ENCODE measurements around the gene LYAR.

LYAR gene

DNA sequence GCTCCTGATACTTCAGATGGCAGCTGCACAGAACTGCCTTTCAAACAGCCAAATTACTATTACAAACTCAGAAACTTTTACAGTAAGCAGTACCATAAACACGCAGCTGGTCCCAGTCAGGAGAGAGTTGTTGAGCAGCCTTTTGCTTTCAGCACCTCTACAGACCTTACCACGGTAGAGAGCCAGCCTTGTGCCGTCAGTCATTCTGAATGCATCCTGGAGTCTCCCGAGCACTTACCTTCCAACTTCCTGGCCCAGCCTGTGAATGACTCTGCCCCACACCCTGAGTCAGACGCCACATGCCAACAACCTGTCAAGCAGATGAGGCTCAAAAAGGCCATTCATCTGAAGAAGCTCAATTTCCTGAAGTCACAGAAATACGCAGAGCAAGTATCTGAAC lies 12.5 kb upstream of the LYAR start:
- no peak for TF ChIP-seq CTCF (conservative IDR thresholded peaks at IDR 0.05; ENCODE audit: low read depth)
- ChIA-PET CTCF (no interaction called here), POLR2A (ENCODE audit: low non-redundant PET) (no interaction called here)
- H3K27ac ChIP-seq, result no peak overlapping the region
- DNase-seq (ENCODE audit: low spot score), result no peak

GRCh38 chr4:4302001-4302400 lies 12.0 kb upstream of the LYAR start:
- no peak for TF ChIP-seq CTCF (conservative IDR thresholded peaks at IDR 0.05; ENCODE audit: low read depth)
- DNase-seq (ENCODE audit: low spot score), result no peak
- H3K27ac ChIP-seq, result no peak overlapping the region
- ChIA-PET CTCF (no interaction called here), POLR2A (ENCODE audit: low non-redundant PET) (no interaction called here)

DNA sequence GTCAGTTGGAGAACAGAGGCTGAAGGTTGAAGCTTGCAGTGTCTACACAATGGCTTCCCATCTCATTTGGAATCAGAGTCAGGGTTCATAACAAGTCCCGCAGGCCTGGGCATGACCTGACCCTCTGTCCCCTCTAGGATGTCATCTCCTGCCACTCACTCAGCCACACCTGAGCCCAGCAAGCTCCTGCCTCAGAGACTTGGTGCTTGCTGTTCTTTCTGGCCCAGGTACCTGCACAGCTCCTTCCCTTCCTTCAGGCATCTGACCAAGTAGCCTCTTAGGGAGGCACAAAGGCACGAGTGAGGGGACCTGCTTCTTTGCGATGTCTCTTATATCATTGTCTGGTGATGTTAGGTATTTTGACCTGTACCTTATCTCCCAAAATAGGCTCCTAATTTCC lies 9.1 kb upstream of the LYAR start:
- CTCF ChIA-PET, result no interaction called here
- POLR2A ChIA-PET (ENCODE audit: low non-redundant PET), result no interaction called here

GRCh38 chr4:4296283-4296846 lies 6.4 kb upstream of the LYAR start:
- POLR2A ChIA-PET (ENCODE audit: low non-redundant PET), result no interaction called here
- no peak overlapping the region for H3K27ac ChIP-seq
- no peak for TF ChIP-seq CTCF (conservative IDR thresholded peaks at IDR 0.05; ENCODE audit: low read depth)
- no peak for DNase-seq (ENCODE audit: low spot score)
- CTCF ChIA-PET, result no interaction called here

More for the DNA sequence above, 9.1 kb upstream of the LYAR start:
- no peak overlapping the region for H3K27ac ChIP-seq
- no peak for DNase-seq (ENCODE audit: low spot score)
- TF ChIP-seq CTCF (conservative IDR thresholded peaks at IDR 0.05; ENCODE audit: low read depth), result no peak

DNA sequence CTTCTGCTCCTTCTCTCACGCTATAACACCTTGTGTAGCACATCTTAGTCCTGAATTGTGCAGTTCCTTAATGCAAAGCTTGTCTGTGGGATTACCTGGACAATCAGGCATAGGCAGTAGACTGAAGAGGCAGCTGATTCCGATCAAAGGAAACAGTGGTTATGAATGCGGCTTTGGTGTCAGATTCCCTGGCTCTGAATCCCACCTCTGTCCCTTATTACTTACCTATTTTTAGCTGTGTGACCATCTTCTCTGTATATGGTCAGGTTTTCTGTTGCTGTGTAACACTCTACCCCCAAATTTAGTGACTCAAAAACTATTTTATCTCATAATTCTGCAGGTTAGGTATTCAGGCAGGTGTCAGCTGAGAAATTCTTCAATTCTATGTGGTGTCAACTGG lies 3.3 kb upstream of the LYAR start:
- H3K27ac ChIP-seq, result no peak overlapping the region
- DNase-seq (ENCODE audit: low spot score), result no peak
- ChIA-PET POLR2A (ENCODE audit: low non-redundant PET) (no interaction called here), CTCF (interaction anchor here (0.6 kb wide), 1 partner anchor 10 kb away, joined by 3 read pairs; no protein-coding TSS in a partner anchor)
- TF ChIP-seq CTCF (conservative IDR thresholded peaks at IDR 0.05; ENCODE audit: low read depth), result no peak

DNA sequence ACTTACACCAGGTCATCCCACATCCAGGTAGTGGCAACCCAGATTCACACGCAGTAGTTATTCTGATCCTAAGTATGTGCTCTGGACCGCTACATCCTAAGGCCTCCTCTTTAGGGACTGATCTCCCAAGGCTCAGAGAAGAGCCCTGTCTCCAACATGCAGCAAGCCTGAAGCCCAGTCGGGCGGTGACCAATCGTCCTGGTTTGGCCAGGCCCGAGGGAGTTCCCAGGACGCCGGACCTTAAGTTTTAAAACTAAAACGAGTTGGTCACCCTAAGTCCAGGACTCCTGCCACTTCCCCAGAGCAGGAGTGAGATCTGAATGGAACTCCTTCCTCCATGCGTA lies 385 bp downstream of the LYAR start:
- POLR2A ChIA-PET (ENCODE audit: low non-redundant PET), result no interaction called here

More for the DNA sequence above, 385 bp downstream of the LYAR start:
- no peak for TF ChIP-seq CTCF (conservative IDR thresholded peaks at IDR 0.05; ENCODE audit: low read depth)
- DNase-seq (ENCODE audit: low spot score), result peak; percentile 8
- CTCF ChIA-PET, result no interaction called here
- H3K27ac ChIP-seq, result peak overlapping the region; percentile 74
